HG02571 (cell line): ENCODE data around the gene WWOX.

ENCODE experiments used
- ATAC-seq: cut with Tn5 transposase; IDR thresholded peaks from one replicate; pipeline ENCODE4 v1.9.1; 2021; ENCODE audit warnings: mild to moderate bottlenecking, moderate library complexity; ENCODE audit not compliant: unreplicated experiment

The WWOX gene

DNA sequence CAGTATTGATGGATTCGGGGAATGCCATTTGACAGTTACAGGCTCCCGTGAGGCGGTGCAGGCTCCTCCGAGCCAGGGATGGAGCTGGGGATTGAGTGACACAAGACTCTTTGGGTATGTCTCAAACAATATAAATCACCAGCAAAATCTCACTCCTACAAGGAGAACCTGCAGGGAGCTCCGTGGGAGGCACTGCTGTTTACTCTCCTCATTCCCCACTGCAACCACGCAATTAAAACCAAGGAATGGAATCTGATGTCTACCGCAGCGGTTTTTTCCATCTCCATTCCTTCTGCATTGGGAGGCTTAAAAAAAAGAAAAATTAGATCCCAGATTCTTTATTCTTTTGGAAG, 157.9 kb downstream of the WWOX start:
- no peak for ATAC-seq

DNA sequence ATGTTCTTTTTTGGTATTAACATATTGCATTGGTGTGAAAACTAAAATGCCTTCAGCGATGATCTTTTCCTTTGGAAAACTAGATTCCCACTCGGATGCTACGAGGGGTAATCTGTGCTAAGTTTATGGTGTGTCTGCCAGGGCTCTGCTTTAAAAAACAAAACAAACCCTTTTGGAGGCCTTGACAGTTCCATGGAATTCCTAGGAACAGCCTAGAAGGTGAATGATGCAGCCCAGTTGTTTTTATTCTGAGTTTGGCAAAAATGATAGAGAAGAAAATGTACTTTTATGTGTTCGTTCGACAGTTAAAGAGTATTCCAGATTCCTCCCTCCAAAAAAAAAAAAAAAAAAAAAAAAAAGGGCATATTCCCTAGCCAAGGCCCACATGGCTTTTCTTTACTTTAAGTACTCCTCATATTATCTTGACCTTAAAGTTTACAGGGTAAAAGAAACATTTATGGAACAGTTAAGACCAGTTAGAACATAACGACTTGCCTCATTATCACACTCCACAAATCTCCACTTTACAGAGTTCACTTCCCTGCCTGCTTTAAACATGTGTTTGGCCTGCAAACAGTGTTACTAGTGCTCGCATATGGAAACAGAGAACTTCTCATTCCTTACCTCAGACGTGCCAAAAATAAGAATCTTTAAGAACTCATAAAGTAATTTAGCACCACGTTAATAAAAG, 159.1 kb downstream of the WWOX start:
- ATAC-seq: no peak

- ATAC-seq: no peak
Measured at GRCh38 chr16:78259873-78260272, 160.4 kb downstream of the WWOX start.

DNA sequence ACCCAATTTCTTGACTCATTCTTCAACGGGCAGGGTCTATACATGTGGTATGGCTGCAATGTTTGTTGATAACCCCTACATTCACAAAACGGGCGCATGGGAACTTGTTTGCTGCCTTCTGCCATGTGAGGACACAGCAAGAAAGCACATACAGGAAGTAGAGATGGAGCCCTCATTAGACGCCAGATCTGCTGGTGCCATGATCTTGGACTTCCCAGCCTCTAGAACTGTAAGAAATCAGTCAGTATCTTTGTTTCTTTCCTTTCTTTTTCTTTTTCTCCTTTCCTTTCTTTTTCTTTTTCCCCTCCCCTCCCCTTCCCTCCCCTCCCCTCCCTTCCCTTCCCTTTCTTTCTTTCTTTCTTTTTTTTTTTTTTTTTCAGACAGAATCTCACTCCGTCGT, 165.2 kb downstream of the WWOX start:
- ATAC-seq: no peak

DNA sequence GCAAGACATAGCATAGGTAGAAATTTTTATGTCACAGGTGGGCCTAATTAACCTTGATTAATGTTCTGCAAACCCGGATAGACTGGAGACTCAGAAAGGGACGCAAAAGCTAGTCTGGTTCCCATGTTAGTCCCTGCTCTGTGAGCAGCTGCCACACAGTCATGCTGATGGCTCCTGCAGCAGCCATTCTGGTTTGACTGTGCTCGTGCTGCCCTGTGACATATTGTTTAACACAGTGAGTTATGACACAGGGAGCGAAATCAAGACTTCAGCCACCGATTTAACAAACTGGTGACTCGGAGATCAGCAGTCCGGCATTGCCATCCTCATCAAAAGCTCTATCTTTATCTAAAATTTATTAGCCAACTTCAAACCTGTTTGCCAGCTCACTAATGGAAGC, 169.8 kb downstream of the WWOX start:
- no peak for ATAC-seq

GRCh38 chr16:78271981-78272380, 172.5 kb downstream of the WWOX start:
- no peak for ATAC-seq

DNA sequence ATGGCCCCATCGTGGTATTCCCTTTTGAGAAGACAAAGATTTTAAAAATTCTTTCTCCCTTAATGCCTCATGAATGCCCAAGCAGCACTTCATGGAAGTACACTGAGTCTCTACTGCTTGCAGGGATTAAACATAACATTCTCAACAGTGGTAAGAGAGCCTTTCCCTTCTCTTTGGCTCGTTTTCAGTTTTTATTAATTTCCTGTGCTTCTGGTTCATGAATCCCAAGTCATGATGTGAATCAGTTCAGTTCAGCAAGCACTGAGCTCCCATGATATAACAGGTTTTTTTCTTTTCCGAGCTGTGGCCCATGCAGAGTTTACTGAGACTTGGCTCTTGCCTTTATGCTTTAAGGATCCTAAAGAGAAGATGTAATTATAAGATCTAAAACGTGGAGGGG, 175.3 kb downstream of the WWOX start:
- ATAC-seq: no peak

DNA sequence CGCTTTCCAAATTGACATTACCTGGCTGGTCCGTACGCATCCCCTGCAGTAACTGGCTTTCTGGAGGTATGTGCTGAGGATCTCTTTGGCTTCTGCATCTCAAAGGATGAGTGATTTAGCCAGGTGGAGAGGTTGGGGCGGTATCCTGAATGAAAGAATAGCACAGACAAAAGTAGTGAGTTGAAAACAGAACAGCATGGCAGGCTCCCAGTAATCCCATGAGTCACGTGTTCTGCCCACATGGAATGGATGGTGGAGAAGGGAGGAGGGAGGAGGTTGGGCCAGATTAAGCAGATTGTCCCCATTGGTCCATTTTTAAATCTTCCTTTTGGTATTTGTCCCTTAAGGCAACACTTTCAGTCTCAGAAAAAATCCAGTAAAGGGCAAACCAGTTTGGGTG, 176.0 kb downstream of the WWOX start:
- ATAC-seq: no peak

- no peak for ATAC-seq
Measured at GRCh38 chr16:78277321-78278055, 178.0 kb downstream of the WWOX start.

DNA sequence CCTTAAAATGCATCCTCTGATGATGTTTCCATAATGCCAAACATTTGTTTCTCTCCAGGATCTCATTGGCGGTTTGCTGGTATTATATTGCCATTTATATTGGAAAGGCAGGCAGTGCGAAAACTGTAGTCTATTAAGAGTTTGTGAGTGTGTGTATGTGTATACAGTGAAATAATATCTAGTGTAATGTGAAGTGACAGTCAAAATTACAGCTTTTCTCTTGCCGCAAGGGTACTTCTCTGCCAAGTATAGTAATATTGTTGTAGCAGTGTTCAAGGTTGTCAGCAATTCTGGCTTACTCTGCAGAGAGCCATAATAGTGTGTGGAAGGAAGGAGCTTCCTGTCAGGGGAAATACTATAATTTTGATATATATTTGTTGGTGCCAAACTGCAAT, 178.6 kb downstream of the WWOX start:
- ATAC-seq: no peak

GRCh38 chr16:78281115-78281514, 181.7 kb downstream of the WWOX start:
- no peak for ATAC-seq

DNA sequence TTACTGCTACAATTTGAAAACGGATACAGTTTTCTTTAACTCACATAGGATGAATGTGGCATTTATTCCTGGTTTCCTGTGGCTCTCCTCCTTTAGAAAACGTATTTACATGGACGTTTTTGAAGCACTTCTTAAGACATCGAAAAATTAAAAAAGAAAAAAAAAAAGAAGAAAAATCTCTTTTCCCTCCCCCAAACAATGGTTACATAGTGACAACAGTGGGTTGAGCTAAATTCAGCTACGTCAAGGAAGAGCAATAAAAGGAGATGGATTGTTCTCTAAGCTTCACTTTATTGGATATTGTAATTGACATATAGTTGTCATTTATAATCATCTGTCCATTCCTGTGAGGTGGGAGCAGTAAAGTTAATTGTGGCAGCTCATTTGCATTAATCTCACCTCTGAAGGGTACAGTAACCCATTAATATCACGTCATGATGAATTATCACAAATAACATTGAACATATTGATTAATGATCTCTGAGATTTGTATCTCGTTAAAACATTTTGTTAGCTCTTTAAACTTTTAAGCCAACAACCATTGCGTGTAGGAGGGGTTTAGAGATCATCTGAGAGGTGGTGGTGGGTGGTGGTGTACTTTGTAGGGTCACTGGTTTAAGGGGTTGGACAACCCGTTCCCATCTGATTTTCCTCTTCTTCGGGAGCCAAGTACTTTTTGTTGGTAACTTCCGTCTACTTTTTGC, 184.2 kb downstream of the WWOX start:
- ATAC-seq: no peak

- no peak for ATAC-seq
Measured at GRCh38 chr16:78284326-78284725, 184.9 kb downstream of the WWOX start.

DNA sequence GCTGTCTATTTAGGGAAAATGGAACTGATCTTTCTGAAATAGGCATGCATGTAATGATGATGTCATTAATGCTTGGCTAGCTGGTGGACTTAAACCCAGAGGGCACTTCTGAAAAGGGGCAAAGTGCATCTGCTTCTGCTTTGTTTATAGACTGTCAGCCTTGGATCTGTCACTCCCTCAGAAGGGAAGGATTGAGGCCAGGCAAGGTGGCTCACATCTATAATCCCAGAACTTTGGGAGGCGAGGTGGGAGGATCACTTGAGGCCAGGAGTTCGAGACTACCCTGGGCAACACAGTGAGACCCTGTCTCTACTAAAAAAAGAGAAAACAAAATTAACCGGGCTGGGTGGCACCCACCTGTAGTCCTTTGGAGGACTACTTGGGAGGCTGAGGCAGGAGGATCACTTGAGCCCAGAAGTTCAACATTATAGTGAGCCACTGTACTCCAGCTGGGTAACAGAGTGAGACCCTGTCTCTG, 185.5 kb downstream of the WWOX start:
- no peak for ATAC-seq

DNA sequence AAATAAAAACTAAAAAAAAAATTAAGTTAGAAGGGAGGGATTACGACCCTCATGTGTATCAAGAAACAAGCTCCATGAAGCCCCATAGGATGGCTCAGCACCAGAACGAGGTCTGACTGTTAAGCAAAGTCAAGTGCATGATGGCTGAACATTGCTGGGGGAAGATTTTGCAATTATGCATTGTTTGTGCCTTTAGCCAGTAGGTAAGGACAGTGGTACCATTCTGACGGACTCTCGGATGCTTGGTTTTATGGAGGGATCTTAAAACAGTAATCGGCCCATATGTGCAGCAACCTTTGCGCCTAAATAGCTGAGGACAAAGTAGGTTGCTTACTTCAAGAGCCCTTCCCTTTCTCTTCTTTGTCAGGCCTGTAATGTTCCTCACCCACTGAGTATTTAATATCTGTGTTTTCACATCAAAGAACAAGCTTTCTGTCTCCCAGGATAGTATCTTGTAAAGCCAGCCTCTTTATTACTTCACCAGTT, 186.0 kb downstream of the WWOX start:
- ATAC-seq: no peak

DNA sequence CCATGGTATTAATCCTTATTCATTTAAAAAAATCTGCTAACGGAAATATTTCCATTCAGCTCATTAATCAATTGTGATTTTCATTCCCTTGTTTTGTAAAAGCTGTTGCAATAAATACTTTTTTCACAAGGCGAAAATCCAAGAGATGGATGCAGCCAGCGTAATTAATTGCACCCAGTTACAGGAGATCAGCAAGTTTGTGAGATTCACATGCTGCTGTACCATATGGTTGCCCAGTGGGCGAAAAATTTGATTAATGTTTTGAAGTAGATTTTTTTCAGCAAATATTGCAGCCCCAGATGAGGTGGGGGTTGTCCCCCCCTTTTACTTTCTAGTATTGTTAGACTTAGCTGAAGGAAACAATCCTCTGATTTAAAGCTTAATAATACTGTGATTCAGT, 186.6 kb downstream of the WWOX start:
- ATAC-seq: no peak

- no peak for ATAC-seq
Measured at GRCh38 chr16:78288888-78289287, 189.4 kb downstream of the WWOX start.

- no peak for ATAC-seq
Measured at GRCh38 chr16:78289373-78289772, 189.9 kb downstream of the WWOX start.

GRCh38 chr16:78289844-78290277, 190.4 kb downstream of the WWOX start:
- no peak for ATAC-seq

GRCh38 chr16:78290395-78290794, 190.9 kb downstream of the WWOX start:
- no peak for ATAC-seq

GRCh38 chr16:78290872-78291591, 191.6 kb downstream of the WWOX start:
- ATAC-seq: no peak
